HG02981 (cell line): ENCODE data around the gene ABCC4.
A peak's percentile ranks its signal among the peaks of the same experiment; 100 is the strongest.

ENCODE experiments used
- ATAC-seq: cut with Tn5 transposase; IDR thresholded peaks from one replicate; pipeline ENCODE4 v1.9.1; 2021; ENCODE audit warnings: mild to moderate bottlenecking, moderate library complexity; ENCODE audit not compliant: unreplicated experiment

ABCC4 gene

DNA sequence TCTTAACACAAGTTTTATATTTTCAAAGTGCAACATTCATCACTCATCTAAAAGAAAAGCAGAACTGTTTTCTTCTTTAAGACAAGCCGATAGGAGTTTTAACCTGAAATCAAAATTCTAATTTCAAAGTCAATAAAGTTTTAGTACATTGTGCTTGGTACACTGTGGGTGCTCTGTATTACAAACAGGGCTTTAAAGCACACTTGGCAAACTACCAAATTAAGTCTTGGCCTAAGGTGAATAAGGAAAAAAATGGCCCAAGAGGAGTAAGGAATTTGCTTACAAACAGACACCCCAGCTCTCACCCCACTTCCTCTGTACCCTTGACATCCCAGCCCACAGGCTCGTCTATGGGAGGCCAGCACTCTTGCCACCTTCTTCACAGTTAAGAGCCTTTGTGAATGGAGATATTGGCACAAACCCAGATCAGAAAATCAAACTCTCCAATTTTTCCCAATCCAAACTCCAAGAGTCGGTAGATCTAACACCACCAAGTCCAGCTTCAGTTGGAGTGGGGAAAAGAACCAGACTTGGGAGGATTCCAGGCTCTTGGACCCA is 66.0 kb downstream of the ABCC4 start:
- ATAC-seq: no peak

DNA sequence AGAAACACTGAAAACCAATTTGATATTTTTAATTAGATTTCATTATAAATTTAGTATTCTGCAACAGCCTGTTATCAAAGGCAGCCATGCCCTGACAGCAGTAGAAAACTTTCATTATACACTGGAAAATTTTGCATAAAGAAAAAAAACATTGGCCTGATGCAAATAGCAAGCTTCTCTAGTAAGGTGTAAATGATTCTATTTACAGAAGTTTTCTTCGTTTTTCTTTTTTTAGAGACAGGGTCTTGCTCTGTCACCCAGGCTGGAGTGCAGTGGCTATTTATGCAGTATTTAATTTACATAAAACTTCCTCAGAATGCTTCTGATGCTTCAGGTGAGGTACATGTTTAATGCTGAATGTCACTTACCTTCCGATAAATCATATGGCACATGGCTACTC is 67.0 kb downstream of the ABCC4 start:
- ATAC-seq: peak; percentile 65

DNA sequence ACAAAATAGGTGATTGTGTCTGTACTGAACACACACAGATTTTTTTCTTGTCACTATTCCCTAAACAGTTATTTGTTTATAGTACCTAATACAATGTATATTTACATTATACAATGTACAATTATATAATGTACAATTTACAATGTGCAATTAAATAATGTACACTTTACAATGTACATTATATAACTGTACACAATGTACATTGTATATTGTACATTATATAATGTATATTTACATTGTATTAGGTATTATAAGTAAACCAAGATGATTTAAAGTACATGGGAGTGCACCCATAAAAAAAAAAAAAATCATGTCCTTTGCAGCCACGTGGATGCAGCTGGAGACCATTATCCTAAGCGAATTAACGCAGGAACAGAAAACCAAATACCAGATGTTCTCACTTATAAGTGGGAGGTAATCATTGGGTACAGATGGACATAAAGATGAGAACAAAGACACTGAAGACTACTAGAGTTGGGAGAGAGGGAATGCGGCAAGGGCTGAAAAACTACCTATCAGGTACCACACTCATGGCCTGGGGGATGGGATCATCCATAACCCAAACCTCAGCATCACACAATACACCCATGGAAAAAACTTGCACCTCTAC is 68.1 kb downstream of the ABCC4 start:
- no peak for ATAC-seq

DNA sequence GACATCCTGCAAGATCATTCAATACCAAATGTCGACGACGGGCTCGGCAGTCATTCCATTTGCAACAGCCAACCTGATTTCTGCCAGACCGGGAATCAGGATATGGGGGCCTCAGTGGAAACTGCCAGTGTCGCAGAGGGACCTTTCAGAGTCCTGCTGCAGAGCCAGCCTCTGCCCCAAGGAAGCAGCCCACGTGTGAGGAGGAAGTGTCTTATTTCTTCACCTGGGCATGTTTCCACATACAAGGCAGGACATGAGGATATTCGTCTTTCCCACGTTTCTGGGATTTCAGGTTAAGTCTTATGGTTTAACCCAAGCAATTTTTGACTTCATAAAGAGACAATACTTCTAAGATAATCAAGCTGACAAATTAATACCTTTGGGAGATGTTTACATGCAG is 69.9 kb downstream of the ABCC4 start:
- no peak for ATAC-seq

DNA sequence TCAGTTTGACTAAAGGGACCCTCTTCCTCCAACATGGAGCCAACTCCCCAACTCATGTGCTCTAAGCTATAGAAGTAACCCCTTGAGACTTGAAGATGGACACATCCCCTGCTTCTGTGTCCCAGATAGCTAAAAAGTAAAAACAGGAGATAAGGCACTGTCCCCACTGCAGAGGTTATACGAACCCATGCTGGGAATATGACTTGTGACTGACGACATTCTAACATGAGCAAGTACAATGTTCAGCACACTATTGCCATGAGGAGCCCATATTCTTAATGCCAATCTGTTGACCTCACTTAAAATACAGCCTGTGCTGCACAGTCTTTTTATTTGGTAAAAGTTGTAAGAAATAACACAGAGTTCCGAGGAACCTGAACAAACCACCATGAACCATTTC is 71.4 kb downstream of the ABCC4 start:
- ATAC-seq: no peak

DNA sequence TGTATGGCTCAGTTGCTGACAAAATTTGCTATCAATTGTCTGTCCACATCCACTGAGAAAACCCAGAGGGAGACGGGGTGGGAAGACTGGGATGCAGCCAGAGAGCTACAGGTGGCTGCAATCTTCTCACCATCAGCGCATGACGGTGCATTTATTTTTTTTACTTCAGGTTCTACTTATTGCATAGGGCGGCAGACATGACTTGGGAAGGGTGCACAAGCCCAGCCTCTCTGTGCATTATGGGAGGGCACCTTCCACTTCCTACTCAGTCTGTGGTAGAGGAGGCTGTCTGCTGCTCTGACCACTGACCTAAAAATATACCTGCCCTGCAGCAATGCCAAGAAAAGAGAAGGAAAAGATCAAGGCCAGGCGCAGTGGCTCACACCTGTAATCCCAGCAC is 73.1 kb downstream of the ABCC4 start:
- ATAC-seq: no peak

DNA sequence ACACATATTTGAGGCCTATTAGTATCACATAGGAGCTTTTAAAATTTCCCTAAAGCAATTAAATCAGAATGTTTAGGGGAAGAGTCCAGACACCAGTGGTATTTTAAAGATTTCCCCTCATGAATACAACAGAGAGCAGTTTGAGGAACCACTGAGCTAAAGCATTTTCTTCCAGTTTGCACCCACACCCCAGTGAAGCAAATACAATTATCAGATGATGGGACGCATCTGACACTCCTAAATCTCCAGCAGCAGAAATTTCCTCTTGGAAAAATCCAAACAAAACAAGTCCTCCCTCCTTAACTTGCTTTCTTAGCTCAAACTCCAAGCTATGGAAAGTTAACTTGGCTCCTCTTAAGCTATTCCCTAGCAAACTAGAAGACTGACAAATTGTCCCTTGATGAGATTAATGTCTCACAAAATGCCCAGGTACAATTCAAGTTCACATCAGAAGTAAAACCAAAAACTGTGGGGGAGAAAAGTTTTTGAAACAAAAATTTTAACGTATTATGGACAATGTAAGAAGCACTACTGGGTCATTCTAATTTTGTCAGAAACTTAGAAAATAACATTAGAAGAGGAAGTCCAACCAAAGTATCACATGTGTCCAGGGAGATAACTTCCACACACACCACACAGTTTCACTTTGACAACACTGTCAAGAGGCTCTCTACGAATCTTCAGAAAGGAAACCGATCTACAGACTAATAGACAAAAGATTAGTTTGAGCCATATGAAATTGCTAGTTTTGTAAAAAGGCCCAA is 74.1 kb downstream of the ABCC4 start:
- ATAC-seq: peak; percentile 90

DNA sequence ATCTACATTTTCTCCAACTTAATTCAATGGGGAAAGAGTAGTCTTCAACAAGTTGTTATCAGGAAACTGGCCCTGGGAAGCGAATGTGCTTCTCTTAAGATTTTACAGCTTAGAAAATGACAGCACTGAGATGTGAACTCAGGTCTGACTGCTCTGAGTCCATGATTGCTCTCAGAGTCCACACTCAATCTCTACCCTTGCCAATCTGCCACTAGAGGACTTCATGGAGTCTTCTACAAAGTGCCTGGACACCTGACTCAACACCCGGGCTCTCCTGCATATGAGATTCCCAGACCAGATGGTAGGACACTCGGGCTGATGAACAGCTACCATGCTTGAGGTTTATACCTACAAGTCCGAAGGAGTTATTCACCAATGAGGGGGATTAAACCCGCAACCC is 74.8 kb downstream of the ABCC4 start:
- ATAC-seq: no peak

DNA sequence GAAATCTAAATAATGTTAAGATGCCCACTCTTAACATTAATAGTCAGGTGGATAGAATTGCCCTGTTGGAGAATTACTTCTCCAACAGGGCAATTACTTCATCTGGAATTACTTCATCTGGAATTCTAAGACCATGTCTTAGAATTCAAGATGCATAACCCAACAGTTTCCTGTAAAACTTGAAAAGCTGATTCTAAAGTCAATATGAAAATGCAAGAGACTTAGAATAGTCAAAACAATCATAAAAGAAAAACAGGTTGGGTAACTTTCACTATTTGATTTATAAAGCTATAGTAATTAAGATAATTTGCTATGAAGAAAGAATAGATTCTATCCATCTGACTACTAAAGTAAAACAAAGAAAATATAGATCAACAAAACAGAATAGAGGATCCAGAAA is 75.2 kb downstream of the ABCC4 start:
- ATAC-seq: no peak

DNA sequence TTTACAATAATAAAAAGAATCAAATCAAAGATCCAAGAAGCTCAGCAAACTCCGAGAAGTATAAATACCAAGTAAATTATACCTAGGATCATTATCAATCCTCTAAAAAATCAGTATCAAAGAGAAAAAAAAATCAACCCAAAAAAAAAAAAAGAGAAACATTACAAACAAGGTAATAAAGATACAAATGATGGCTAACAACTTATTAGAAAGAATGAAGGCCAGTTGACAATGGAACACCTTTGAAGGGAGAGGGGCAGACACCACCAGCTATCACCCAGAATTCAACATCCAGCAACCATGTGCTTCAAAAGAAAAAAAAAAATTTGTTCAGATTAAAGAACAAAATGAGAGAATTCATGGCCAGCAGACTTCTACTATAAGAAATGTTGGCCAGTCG is 77.2 kb downstream of the ABCC4 start:
- ATAC-seq: no peak

DNA sequence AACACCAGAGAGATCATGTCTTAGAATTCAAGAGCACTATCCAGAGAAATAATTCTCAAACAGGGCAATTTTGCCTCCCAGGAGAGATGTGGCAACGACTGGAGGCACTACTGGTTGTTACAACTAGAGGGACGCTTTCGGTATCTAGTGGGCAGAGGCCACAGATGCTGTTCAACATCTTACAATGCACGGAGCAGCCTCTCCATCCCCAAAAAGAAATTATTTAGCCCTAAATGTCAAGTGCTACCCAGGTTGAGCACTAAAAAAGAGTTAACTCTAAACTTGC is 78.6 kb downstream of the ABCC4 start:
- ATAC-seq: peak; percentile 43

DNA sequence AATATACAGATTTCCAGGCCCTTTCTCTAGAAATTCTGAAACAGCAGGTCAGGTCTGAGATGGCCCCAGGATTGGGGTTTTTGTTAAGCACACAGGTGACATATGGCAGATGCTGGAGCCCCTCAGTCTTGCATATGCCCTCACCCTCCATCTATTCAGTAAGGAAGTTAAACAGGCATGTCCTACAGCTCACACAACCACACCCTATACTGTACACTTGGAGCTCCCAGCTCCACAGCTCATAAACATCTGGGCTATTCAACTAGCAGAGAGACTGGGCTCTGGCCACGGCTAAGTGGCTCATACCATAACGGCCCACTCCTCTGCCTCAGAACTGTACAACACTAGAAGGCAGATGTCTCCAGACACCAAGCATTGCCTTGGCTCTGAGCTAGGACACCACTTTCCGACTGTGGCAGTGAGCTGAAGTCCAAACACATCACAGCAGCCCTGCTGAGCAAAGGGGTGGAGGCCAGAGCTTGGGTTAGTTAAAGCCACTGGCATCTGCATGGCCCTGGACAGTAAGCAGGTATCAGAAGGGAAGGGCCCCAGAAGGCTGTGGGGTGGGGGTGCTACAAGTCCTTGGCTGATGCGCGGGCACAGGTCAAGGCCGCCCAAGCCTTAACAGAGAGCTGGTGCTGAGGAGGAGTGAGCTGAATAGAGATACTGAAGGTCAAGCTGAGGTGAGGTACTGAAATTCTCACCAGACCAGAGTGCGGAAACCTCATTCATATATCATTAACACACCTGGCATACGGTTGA is 79.1 kb downstream of the ABCC4 start:
- peak; percentile 39 for ATAC-seq

DNA sequence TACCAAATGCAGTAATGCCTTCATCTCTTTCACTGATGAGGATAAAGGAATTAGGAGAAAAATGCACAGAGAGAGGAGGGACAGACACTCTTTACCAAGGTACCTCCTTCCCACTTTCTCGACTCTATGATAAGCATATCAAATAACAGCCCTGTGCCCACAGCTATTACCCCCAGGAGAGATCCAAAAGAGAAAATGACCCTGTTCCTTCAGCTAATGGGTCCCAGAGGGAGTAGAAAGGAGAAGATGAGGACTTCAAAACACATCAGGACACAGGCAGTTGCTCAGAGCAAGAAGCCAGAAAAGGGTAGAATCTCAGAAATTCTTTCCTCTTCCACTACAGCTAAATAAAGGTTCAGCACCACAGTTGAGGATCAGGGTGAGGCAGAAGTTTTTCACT is 80.6 kb downstream of the ABCC4 start:
- no peak for ATAC-seq

DNA sequence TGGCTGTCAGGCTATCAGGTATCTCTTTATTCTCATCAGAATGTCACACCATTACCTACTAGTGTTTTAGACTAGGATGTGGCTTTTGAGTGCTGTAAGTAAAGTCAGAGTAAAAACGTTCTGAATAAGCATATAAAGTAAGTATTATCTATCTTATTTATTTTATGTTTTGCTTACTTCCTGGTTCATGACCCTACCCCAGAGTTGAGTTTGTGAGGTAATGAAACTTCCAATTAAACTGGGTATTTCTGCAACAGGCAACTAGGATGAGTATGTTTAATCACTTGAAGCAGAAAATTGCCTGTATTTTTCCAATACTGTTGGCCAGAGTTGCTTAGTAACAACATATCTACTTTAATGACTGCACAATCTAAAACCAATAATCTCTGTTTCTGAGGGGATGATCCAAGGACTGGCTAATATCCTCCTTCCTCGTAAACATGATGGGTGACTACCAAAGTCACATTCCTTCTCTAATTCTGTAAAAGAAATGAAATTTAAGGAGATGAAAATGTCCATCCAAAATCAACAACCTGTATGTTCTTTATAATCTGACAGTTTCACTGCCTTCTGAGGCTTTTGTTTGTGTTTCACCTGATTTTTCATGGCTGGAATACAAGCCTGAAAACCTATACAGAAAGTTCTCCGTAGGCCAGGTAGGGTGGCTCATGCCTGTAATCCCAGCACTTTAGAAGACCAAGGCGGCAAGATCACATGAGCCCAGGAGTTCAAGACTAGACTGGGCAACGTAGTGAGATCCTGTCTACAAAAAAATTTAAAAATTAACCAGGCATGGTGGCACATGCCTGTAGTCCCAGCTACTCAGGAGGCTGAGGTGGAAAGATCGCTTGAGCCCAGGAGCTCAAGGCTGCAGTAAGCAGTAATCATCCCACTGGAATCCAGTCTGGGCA is 83.1 kb downstream of the ABCC4 start:
- ATAC-seq: no peak

DNA sequence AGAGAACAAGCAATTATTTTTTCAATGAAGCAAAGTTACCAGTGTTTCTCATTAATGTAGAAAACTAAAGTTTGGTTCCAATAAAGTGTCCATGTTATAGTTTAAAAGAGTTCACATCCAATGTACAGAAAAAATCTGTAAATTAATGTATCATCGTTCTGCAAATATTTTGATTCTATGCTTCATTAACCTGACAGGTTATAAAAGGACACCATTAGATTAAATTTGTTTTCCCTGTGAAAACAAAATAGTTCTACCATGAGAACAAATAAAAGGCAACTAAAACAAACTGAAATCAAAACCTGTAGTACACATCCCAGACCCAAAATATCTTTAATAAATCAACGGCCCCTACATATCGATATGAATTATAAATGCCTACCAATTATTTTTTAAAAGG is 85.1 kb downstream of the ABCC4 start:
- ATAC-seq: no peak

DNA sequence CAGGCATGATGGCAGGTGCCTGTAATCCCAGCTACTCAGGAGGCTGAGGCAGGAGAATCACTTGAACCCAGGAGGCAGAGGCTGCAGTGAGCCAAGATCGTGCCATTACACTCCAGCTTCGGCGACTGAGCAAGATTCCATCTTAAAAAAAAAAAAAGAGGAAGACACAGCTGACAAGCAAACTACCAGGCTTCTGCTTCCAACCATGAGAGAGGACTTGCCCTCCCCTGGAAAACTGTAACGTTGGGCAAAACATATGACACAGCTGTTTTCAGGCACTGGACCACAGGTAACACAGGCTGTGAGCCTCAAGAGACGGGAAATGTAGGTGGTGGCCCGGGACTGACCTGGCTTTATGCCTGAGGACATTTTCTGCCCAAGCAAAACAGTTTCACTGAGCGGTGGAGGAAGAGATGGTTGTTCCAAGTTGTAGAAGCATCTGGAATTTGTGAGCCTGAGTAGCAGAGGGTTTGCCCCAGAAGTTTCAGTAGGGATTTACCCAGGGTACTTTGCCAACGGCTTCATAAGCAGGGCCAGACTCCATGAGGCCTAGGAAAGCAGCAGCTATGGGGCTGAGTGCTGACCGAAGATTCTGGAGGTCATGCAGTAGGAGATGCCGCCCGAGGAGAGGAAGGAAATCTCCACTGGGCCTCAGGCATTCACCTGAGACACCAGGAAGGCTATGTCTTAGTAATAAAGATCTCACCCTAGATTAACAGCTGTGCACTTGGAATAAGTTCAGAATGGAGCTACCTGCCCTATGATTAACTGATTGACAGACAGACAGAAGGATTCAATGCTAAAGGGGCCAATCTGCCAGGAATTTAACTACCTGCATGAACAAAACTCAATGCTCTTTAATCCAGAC is 88.0 kb downstream of the ABCC4 start:
- no peak for ATAC-seq

DNA sequence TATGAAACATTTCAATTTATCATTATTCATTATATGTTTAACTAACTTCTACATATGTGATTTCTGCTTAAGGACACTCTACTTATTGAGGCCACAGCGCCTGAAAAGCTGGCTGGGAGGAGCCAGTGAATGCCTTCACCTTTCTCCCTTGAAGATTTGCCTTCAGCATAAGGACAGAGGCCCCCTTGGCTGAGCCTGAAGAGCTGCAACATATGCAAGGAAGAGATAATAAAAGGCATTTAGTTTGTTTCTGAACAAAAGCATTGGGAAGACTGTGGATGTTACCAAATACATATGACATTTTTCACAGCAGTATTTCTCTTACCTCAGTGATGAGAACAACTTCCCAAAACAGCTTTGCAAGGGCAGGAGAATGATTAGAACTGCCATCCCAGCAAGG is 92.1 kb downstream of the ABCC4 start:
- ATAC-seq: no peak

DNA sequence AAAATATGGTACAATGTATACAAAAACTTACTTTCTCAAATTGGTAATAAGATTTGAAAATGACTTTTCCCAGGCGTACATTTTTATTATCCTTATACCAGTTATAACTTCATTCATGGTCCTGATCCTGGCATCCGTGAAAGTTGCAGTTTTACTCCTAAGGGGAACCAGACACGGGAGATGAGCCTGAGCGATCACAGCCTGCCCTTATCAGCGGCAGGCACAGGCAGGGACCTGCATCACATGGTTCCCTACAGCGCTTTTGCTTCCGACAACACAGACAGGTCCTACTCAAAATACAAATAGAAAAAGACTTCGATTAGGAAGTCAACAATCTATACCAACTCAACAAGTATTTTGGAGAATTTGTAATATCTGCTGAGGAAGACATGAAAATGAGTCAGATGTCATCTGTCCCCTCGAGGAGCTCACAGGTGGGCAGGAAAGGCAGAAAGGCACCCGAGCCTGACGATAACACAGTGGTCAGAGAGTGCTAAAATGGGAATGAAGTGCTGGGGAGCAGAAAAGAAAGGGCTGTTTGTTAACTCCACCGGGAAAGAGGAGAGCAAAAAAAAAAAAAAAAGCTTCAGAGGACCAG is 93.4 kb downstream of the ABCC4 start:
- no peak for ATAC-seq

DNA sequence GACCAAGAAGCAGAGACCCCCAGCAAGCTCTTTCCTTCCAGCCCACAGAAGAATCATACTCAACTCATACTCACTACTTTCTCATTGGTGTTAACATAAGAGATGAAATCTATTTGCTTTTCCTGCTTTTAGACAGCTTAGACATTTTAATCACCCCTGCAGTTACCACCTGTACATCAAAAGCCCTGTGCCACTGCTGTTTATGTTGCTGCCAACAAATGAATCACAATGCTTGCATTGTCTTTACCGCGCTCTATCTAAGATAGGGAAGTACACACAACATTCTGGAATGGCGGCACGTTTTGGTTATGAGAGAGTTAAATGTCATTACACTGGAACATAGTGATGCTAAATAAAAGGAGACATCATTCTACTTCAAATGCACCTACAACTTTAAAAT is 95.1 kb downstream of the ABCC4 start:
- no peak for ATAC-seq
